Large intestine (tissue), 3 donors: ENCODE results near the gene MIPOL1. TPM values are rescaled to one million over a fixed set of nuclear protein-coding genes. Genes with fewer than 3 reads are reported as not detected.
"Not testable (repeated sequence)": the region's sequence is repeated elsewhere in the genome, so short reads cannot be mapped to it uniquely, and the experiment has no call there.

Source experiments
- DNase-seq, 2 donors: peaks; one replicate each; pipeline versions ENCODE4 v3.0.0 to v3.0.0-alpha.2; 2013
- H3K27ac ChIP-seq: one replicate; pipeline ENCODE4 v1.5.1; 2013; ENCODE audit warnings: low read length
- H3K27me3 ChIP-seq: 2 replicates; pipeline ENCODE4 v1.6.1; 2013; ENCODE audit warnings: low read length; ENCODE audit not compliant: control insufficient read depth, insufficient read depth
- H3K36me3 ChIP-seq: 2 replicates; pipeline ENCODE4 v1.6.1; 2013; ENCODE audit warnings: low read length; ENCODE audit not compliant: control insufficient read depth, insufficient read depth
- H3K4me1 ChIP-seq: one replicate; pipeline ENCODE4 v1.6.1; 2013; ENCODE audit warnings: low read length; ENCODE audit not compliant: control insufficient read depth, insufficient read depth
- H3K4me3 ChIP-seq: one replicate; pipeline ENCODE4 v1.5.1; 2013; ENCODE audit warnings: low read length
- H3K9me3 ChIP-seq: one replicate; pipeline ENCODE4 v1.6.1; 2013; ENCODE audit warnings: mild to moderate bottlenecking, low read depth, low read length, moderate library complexity; ENCODE audit not compliant: control insufficient read depth
- WGBS: methylation state at CpG from one replicate; pipeline ENCODE4 v1.1.5; 2013; ENCODE audit warnings: low lambda C conversion rate; ENCODE audit not compliant: insufficient coverage; 5-methylcytosine and 5-hydroxymethylcytosine counted together
- polyA plus RNA-seq: library from polyadenylated mRNA; unstranded; fragments of 120-200 nt; gene quantifications from one replicate; pipeline ENCODE4 v1.2.1, GENCODE V29; 2013

The MIPOL1 gene
- polyA plus RNA-seq, 1 donor: 10.0 TPM

DNA sequence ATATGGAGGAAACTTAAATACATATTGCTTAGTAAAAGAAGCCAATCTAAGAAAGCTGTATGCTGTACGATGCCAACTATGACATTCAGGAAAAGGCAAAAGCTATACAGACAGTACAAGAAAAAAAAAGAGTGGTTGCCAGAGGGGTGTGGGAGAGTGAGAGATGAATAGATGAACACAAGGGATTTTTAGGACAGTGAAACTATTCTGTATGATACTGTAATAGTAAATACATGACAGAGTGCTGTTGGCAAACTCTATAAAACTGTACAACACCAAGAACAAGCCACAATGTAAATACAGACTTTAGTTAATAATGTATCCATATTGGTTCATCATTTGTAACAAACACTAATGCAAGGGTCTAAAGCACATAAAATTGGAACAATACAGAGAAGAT, 10.9 kb upstream of the MIPOL1 start:
- Histone ChIP-seq H3K27me3 (no peaks in the 10 kb centered on the region), H3K4me3 (no peak overlapping the region), H3K27ac (no peak overlapping the region), H3K9me3 (no peaks in the 10 kb centered on the region), H3K4me1 (no peaks in the 10 kb centered on the region), H3K36me3 (no peaks in the 10 kb centered on the region)
- 100% methylated on average over 1 of the region's 1 CpG for WGBS
- DNase-seq: no peak

DNA sequence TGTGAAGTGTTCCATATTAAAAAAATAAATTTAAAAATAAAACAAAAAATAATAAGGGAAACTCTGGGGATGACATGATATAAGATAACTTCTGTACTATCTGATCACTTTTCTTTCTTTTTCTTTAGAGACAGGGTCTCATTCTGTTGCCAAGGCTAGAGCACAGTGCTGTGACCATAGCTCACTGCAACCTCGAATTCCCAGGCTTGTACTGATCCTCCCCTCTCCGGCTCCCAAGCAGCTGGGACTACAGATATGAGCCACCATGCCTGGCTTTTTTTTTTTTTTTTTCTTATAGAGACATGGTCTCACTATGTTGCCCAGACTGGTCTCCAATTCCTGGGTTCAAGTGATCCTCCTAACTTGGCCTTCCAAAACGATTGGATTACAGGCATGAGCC, 10.4 kb upstream of the MIPOL1 start:
- Histone ChIP-seq H3K27me3 (no peaks in the 10 kb centered on the region), H3K9me3 (no peaks in the 10 kb centered on the region), H3K27ac (no peak overlapping the region), H3K4me1 (no peaks in the 10 kb centered on the region), H3K36me3 (no peaks in the 10 kb centered on the region), H3K4me3 (no peak overlapping the region)
- DNase-seq: no peak
- no CpG with 5 or more reads among the region's 3 CpGs for WGBS

DNA sequence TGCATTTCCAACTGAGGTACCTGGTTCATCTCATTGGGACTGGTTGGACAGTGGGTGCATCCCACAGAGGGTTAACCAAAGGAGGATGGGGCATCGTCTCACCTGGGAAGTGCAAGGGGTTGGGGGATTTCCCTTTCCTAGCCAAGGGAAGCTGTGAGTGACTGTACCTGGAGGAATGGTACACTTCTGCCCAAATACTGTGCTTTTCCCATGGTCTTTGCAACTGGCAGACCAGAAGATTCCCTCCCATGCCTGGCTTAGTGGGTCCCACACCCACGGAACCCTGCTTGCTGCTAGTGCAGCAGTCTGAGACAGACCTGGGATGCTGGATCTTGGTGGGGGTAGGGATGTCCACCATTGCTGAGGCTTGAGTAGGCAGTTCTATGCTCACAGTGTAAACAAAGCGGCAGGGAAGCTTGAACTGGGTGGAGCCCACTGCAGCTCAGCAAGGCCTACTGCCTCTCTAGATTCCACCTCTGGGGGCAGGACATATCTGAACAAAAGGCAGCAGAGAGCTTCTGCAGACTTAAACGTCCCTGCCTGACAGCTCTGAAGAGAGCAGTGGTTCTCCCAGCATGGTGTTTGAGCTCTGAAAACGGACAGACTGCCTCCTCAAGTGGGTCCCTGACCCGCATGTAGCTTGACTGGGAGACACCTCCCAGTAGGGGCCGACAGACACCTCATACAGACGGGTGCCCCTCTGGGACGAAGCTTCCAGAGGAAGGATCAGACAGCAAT, 9.7 kb upstream of the MIPOL1 start:
- not testable (repeated sequence) for H3K4me3 ChIP-seq, H3K27me3 ChIP-seq, DNase-seq, H3K27ac ChIP-seq, H3K36me3 ChIP-seq, H3K4me1 ChIP-seq, H3K9me3 ChIP-seq
- 40% methylated on average over 1 of the region's 9 CpGs for WGBS

DNA sequence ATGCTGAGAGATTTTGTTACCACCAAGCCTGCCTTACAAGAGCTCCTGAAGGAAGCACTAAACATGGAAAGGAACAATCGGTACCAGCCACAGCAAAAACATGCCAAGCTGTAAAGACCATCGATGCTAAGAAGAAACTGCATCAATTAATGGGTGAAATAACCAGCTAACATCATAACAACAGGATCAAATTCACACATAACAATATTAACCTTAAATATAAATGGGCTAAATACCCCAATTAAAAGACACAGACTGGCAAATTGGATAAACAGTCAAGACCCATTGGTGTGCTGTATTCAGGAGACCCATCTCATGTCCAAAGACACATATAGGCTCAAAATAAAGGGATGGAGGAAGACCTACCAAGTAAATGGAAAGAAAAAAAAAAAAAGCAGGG, 8.0 kb upstream of the MIPOL1 start:
- H3K27ac ChIP-seq, H3K9me3 ChIP-seq, H3K4me1 ChIP-seq, H3K36me3 ChIP-seq, H3K27me3 ChIP-seq, H3K4me3 ChIP-seq, DNase-seq: not testable (repeated sequence)
- no CpG with 5 or more reads among the region's 2 CpGs for WGBS

DNA sequence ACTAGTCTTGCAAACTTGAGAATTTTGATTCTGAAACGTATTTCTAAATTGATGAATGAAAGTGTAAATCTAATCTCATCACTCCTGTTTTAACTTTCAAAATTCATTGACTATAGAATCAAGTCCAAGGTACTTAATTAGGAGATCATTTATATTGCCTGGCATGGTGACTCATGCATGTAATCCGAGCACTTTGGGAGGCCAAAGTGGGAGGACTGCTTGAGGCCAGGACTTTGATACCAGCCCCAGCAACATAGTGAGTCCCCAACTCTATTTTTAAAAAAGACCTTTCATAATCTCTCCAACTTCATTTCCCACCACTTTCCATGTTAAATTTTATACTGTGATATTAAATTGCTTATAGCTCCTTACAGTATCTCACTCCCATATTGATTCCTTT, 3.0 kb upstream of the MIPOL1 start:
- Histone ChIP-seq H3K4me1 (no peaks in the 10 kb centered on the region), H3K4me3 (no peak overlapping the region), H3K27me3 (no peaks in the 10 kb centered on the region), H3K9me3 (no peaks in the 10 kb centered on the region), H3K27ac (no peak overlapping the region), H3K36me3 (no peaks in the 10 kb centered on the region)
- WGBS: 100% methylated on average over 1 of the region's 2 CpGs
- no peak for DNase-seq

DNA sequence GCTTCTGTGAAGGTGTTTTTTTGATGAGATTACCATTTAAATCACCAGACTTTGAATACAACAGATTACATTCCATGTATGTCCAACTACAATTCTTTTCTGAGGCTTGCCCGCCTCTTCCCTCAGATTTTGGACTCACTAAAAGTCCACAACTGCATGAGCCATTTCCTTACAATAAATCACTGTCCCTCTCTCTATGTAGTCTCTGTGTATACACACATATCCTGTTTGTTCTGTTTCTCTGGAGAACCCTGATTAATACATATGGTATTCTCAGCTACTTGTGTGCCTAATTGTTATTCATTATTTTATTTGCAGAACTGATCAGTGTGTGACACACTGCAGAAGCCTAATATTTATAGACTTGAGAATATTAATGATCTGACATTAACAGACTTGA, 2.4 kb upstream of the MIPOL1 start:
- Histone ChIP-seq H3K4me1 (no peaks in the 10 kb centered on the region), H3K36me3 (no peaks in the 10 kb centered on the region), H3K4me3 (no peak overlapping the region), H3K27ac (no peak overlapping the region), H3K9me3 (no peaks in the 10 kb centered on the region), H3K27me3 (no peaks in the 10 kb centered on the region)
- WGBS: no CpG with 5 or more reads among the region's 1 CpG
- DNase-seq: no peak

DNA sequence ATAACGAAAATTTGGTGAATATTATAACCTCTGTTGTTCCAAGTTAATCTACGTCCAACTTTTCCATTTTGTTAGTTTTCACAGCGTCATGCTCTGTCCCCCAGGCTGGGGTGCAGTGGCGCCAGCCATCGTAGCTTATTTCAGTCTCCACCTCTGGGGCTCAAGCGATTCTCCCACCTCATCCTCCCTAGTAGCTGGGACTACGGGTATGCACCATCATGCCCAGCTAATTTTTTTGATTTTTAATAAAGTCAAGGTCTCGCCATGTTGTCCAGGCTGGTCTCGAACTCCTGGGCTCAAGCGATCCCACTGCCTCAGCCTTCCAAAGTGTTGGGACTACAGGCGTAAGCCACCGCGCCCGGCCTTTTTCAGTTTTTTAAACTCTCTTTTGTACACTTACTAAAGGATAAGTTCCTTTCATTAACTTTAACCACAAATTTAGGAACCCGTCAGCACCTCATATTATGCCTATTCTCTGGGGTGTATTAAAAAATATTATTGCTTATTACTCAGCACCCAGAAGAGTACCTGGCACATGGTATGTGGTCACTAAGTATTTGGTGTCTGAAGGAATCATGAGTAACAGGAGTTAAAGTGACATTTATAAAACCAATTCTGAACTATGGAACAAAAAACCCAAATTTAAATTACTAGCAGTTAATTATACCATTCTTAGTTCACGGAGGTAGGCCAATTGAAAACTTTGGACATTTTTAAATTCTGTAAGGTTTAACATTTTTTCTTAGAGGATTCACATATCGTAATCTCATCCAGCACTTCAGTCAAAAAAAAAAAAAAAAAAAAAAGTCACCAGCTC, 925 bp upstream of the MIPOL1 start:
- no peaks in the 10 kb centered on the region for H3K27me3 ChIP-seq
- WGBS: 88% methylated on average over 3 of the region's 17 CpGs
- peak overlapping the region; percentile 88 for H3K27ac ChIP-seq
- DNase-seq: no peak
- no peaks in the 10 kb centered on the region for H3K36me3 ChIP-seq
- no peaks in the 10 kb centered on the region for H3K9me3 ChIP-seq
- peak overlapping the region; percentile 92 for H3K4me3 ChIP-seq
- H3K4me1 ChIP-seq: no peaks in the 10 kb centered on the region

DNA sequence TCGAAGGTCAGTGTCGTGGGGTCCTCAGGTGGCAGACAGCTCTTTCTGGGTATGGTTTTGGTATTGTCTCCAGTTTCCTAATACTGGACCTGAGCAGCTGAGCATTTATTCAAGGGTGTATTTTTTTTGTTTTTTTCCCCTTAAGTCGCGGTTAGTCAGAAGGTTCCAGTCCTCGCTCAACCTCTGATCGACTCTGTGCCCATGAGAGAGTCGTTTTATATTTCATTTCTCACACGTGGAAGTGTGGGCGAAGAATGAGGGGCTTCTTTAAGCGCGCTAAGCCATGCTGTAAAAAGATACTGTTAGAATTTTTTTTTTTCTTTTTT, 499 bp downstream of the MIPOL1 start:
- Histone ChIP-seq H3K27me3 (no peaks in the 10 kb centered on the region), H3K36me3 (no peaks in the 10 kb centered on the region), H3K9me3 (no peaks in the 10 kb centered on the region), H3K4me3 (peak overlapping the region; percentile 92), H3K27ac (peak overlapping the region; percentile 93), H3K4me1 (no peaks in the 10 kb centered on the region)
- DNase-seq: no peak
- 0% methylated on average over 2 of the region's 11 CpGs for WGBS

DNA sequence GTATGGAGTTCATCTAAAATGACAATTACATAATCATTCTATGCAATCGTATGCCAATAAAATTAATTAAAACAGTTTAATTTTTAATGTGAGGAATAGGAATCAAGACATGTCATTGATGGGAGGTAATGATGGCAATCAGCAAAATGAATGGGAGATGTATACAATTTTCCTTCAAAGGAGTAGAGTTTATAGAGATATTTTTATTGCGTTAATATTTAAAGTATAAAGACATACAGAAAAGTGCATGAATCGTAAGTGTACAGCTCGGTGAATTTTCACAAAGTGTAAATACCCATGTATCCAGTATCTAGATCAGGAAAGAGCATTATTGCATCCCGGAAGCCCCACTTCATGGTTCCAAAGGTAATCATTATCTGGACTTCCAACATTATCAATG, 1.2 kb downstream of the MIPOL1 start:
- no peak for DNase-seq
- Histone ChIP-seq H3K36me3 (no peaks in the 10 kb centered on the region), H3K27me3 (no peaks in the 10 kb centered on the region), H3K4me3 (no peak overlapping the region), H3K4me1 (no peaks in the 10 kb centered on the region), H3K9me3 (no peaks in the 10 kb centered on the region), H3K27ac (no peak overlapping the region)
- 81% methylated on average over 3 of the region's 5 CpGs for WGBS

DNA sequence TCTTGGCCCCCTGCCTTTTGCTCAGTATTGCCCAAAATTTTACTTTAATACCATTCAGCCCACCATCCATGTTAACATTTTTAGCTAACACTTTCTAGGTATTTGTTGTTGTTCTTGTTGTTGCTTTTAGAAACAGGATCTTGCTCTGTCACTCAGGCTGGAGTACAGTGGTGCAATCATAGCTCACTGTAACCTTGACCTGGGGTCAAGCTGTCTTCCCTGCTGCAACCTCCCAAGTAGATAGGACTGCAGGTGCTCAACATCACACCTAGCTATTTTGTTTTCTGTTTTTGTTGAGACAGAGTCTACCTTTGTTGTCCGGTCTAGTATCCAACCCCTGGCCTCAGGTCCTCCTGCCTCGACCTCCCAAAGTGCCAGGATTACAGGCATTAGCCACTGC, 4.0 kb downstream of the MIPOL1 start:
- Histone ChIP-seq H3K4me3 (no peak overlapping the region), H3K4me1 (no peaks in the 10 kb centered on the region)
- 83% methylated on average over 1 of the region's 2 CpGs for WGBS

DNA sequence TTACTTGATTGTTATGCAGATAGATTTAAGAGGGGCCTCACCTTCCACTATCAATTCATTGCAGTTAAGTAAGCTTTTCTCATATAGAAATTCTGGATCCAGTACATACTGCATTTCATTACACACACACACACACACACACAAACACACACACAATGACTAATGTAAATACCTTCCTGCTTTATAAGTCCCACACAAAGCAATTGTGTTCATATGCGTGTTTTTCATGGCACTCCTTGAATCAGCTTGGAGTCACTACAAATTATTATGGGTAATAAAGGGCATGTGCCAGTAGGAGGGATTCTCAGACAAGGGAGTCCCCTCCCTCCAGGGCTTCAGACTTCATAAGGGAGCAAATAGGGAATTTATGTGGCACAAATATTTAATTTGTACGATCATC, 4.5 kb downstream of the MIPOL1 start:
- no peak overlapping the region for H3K4me3 ChIP-seq
- H3K9me3 ChIP-seq: peaks cover 4% of the 10 kb centered on the region
- no peaks in the 10 kb centered on the region for H3K4me1 ChIP-seq
- no peaks in the 10 kb centered on the region for H3K27me3 ChIP-seq
- no peaks in the 10 kb centered on the region for H3K36me3 ChIP-seq
- H3K27ac ChIP-seq: no peak overlapping the region
- DNase-seq: no peak
- no CpG with 5 or more reads among the region's 2 CpGs for WGBS

More for the DNA sequence above, 4.0 kb downstream of the MIPOL1 start:
- DNase-seq: no peak
- H3K27me3 ChIP-seq: no peaks in the 10 kb centered on the region
- H3K9me3 ChIP-seq: peaks cover 4% of the 10 kb centered on the region
- H3K27ac ChIP-seq: no peak overlapping the region
- H3K36me3 ChIP-seq: no peaks in the 10 kb centered on the region
